NCI-H2107 (cell line): ENCODE measurements around the gene FAH.

Source experiments
- DNase-seq: peaks from one replicate; lab custom pipeline; 2025; lab: John Stamatoyannopoulos, UW

FAH gene

DNA sequence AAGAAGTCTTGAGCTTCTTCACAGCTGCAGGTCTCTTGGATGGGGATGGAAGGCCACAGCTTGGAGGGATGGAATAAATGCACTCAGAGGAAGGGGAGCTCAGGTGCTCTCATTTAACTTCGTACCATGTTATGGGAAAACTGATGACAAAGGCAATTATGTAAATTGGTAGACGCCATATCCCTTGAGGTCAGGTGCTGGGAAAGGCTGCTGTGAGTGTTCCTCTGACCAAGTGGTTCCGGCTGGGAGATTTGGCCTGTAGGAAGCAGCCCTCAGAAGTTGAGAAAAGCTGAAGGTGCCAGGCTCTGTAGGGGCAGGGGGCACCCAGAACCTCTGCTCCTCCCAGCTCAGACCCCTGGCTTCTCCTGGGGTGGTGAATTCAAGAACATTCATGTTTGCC lies 47.1 kb downstream of the FAH start:
- no peak for DNase-seq

GRCh38 chr15:80201256-80202015 lies 48.6 kb downstream of the FAH start:
- no peak for DNase-seq

- DNase-seq, result no peak
Measured at GRCh38 chr15:80202016-80202315, 49.2 kb downstream of the FAH start.

DNA sequence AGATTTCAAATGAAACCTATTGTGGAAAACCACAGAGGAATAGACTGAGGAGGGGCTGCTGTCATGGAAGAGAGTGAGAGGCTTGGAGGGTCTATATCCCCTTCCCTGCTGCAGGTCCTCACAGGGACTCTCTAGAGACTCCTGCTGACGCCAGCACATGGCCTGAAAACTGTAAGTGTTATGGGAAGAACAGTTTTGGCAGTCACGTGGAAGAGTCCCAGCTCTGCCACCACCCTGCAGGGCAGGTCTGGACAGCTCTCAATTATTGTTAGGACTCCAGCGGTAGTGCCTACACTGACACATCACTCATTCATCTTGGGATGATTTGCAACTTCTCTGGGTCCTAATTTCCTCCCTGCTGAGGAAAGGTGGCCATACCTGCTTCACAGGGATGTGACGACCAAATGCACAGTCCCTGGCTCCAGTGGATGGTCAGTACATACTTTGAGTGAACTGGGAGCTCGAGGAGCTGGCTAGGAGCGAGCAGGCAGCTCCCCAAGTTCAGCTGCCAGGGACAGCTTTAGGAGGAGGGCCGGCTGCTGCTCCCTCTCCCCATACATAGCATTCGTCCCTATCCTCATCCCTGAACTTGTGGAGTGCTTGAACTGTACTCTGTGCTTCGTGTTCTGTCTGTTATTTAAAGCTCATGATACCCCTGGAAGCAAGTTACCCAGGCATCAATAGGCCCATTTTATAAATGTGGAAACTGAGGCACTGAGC lies 50.0 kb downstream of the FAH start:
- no peak for DNase-seq

DNA sequence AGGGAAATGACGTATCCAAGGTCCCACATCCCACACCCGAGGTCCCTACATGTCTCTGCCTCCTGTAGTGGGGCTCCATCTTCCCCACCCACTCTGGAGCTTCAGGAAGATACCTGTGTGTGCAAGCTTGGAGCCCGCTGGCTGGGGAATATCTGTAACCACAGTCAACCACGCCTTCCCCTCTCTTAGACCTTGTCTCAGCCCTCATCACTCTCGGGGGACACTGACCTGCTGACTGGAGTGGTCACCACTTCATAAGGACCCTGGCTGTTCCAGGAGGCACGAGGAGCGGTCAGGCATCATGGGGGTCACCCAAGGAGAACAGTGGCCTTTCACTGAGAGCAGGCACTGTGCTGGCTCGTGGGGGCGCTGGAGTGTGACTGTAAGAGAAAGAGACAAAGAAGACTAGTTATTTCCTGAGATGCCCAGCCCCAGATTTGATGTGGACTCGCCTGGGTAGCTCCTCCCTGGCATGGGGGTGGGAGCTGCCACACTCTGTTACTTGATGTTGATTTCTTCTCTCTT lies 50.6 kb downstream of the FAH start:
- no peak for DNase-seq

DNA sequence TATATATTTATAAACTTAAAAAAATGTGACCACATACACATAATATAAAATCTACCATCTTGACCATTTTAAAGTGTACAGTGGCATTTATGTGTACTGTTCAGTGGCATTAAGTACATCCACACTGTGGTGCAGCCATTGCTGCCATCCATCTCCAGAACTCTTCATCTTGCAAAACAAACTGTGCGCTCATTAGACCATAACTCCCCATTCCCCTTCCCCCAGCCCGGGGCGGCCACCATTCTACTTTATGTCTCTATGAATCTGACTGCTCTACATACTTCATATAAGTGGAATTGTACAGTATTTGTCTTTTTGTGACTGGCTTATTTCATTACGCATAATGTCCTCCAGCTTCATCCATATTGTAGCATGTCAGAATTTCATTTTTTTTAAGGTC lies 51.4 kb downstream of the FAH start:
- no peak for DNase-seq

- DNase-seq, result no peak
Measured at GRCh38 chr15:80207887-80208286, 55.1 kb downstream of the FAH start.

GRCh38 chr15:80208758-80209734 lies 56.2 kb downstream of the FAH start:
- no peak for DNase-seq

GRCh38 chr15:80210611-80211573 lies 58.1 kb downstream of the FAH start:
- no peak for DNase-seq

- DNase-seq, result no peak
Measured at GRCh38 chr15:80211976-80212375, 59.2 kb downstream of the FAH start.

DNA sequence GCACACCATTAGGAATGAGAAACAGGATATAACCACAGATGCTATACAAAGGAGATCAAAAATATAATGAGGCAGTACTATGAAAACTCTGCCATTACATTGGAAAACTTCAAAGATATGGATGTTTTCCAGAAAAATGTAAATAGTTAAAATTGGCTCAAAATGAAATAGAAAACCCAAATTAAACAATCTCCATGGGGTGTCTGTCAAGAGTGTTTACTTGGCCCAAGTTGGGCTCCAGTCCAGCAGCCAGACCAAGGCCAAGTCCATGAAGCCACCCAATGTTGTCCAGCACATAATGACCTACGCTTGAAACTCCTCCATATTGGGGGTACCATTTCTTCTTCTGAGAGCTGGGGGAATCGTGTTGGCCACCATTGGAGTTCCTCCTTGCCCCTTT lies 62.1 kb downstream of the FAH start:
- no peak for DNase-seq

GRCh38 chr15:80216141-80216540 lies 63.3 kb downstream of the FAH start:
- DNase-seq, result no peak

GRCh38 chr15:80216911-80217310 lies 64.1 kb downstream of the FAH start:
- no peak for DNase-seq

- no peak for DNase-seq
Measured at GRCh38 chr15:80217327-80217900, 64.6 kb downstream of the FAH start.

GRCh38 chr15:80219955-80220354 lies 67.2 kb downstream of the FAH start:
- no peak for DNase-seq

GRCh38 chr15:80228959-80229610 lies 76.3 kb downstream of the FAH start:
- no peak for DNase-seq

DNA sequence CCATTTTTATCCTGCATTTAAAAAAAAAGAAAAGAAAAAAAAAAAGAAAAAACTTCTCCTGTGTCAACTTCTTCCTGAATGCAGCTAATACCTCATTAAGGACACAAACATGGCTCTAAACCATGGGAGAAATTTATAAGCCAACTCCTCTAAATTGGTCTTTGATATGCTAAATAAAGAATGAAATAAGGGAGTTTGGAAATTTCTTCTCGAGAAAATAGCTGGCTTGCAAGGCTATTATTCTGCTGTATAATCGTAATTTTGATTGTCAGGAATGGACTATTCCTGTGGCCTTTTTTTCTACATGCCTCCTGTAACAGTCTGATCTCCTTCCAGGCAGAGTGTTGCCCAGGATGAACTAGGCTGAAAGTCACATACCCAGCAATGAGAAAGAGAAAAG lies 78.6 kb downstream of the FAH start:
- no peak for DNase-seq

- no peak for DNase-seq
Measured at GRCh38 chr15:80233581-80233980, 80.8 kb downstream of the FAH start.

DNA sequence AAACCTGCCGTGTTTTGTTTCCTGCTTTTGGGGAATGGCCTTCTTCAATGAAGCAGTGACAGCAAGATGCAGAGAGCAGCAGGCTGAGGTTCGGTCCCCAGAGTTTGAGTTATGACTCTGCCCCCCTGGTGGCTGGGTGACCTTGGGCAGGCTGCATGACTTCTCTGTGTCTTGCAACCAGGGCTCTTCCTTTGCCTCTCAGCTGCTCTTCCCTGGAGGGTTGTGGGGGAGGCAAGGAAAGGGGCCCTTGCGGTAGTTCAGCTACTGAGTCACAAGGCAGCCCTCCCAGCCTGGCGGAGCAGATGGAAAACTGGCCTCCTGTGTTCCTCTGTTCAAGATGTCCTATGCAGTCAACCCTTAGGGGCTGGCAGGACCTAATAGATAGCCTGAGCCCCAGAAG lies 82.1 kb downstream of the FAH start:
- DNase-seq, result no peak
